ENCODE data around the gene ERN1.

ERN1 gene

DNA sequence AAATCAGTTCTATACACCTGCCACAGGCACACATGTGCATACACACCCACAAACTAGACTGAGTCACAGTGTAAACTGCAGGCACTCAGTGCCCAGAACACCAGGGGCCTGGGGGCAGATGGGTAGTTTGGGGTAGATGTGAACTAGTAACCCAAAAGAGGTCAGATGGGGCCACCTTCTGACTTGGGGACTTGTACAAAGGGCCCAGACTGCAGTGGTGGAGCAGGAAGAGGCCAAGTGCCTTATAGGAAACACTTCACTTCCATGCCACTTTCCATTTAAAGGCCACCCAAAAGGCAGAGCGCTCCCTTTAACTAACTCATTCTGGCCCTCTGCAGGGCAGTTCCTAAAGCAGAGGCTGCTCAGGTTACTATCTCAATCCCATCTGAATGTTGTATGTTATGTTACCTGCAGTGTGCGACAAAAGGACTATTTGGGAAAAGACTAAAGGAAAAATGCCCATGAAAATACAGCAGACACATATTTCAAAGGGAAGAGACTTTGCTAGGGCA is 27.8 kb upstream of the ERN1 start:
- H3K4me1 ChIP-seq (ENCODE audit: insufficient read depth, low read length): no peaks in the 10 kb centered on the region
- no peaks in the 10 kb centered on the region for H3K9me3 ChIP-seq (ENCODE audit: insufficient read depth, low read length, severe bottlenecking)
- TF ChIP-seq EZH2 (IDR thresholded peaks at IDR 0.05; ENCODE audit: borderline replicate concordance, low read depth, low read length, severe bottlenecking): no peak
- no peak for DNase-seq
- no peak overlapping the region; the same call in 1 of the 2 replicates for H3K27ac ChIP-seq (ENCODE audit: low read length)
- H3K27me3 ChIP-seq (ENCODE audit: insufficient read depth, low read length, poor library complexity): no peaks in the 10 kb centered on the region
- no peak overlapping the region for H3K9ac ChIP-seq (ENCODE audit: low read depth, low read length)
- ATAC-seq (ENCODE audit: insufficient read depth, low read depth): no peak
- H3K79me2 ChIP-seq (ENCODE audit: insufficient read depth, low read length): no peaks in the 10 kb centered on the region
- no peak overlapping the region for H3K4me2 ChIP-seq (ENCODE audit: insufficient read depth, low read length)
- H4K20me1 ChIP-seq (ENCODE audit: insufficient read depth, low read length): no peaks in the 10 kb centered on the region
- no peak overlapping the region for H3K4me3 ChIP-seq (ENCODE audit: low read depth in 1 of 2, low read length in 2 of 2)
- no peak overlapping the region for H2AFZ ChIP-seq (ENCODE audit: low read depth, low read length)
- peaks cover 11% of the 10 kb centered on the region; the same call in 1 of the 2 replicates for H3K36me3 ChIP-seq (ENCODE audit: insufficient read depth, low read length)

DNA sequence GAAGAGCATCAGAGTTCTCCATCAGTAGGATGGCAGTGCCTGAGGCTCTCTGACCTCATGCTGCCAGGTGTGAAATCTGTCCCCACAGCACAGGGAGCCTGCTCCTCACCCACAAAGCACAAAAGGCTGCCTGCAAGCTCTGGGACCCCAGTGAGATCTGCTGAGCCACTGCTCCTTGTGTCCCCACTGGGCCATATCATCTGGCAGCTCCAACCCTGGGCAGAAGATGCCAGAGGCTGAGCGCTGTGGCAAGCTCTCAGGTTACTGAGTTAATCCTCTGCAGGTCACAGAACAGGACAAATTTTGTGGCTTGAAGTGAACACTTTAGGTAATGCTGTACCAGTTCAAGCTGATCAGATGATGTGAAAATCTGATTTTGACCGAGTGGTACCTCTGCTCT is 26.7 kb upstream of the ERN1 start:
- Histone ChIP-seq H4K20me1 (ENCODE audit: insufficient read depth, low read length) (no peaks in the 10 kb centered on the region), H3K4me3 (ENCODE audit: low read depth in 1 of 2, low read length in 2 of 2) (no peak overlapping the region), H3K4me1 (ENCODE audit: insufficient read depth, low read length) (no peaks in the 10 kb centered on the region), H3K4me2 (ENCODE audit: insufficient read depth, low read length) (no peak overlapping the region), H3K79me2 (ENCODE audit: insufficient read depth, low read length) (no peaks in the 10 kb centered on the region), H3K27me3 (ENCODE audit: insufficient read depth, low read length, poor library complexity) (no peaks in the 10 kb centered on the region), H3K27ac (ENCODE audit: low read length) (no peak overlapping the region), H2AFZ (ENCODE audit: low read depth, low read length) (no peak overlapping the region), H3K9ac (ENCODE audit: low read depth, low read length) (no peak overlapping the region), H3K36me3 (ENCODE audit: insufficient read depth, low read length) (peaks cover 20% of the 10 kb centered on the region), H3K9me3 (ENCODE audit: insufficient read depth, low read length, severe bottlenecking) (no peaks in the 10 kb centered on the region)
- TF ChIP-seq, protein P1, sequence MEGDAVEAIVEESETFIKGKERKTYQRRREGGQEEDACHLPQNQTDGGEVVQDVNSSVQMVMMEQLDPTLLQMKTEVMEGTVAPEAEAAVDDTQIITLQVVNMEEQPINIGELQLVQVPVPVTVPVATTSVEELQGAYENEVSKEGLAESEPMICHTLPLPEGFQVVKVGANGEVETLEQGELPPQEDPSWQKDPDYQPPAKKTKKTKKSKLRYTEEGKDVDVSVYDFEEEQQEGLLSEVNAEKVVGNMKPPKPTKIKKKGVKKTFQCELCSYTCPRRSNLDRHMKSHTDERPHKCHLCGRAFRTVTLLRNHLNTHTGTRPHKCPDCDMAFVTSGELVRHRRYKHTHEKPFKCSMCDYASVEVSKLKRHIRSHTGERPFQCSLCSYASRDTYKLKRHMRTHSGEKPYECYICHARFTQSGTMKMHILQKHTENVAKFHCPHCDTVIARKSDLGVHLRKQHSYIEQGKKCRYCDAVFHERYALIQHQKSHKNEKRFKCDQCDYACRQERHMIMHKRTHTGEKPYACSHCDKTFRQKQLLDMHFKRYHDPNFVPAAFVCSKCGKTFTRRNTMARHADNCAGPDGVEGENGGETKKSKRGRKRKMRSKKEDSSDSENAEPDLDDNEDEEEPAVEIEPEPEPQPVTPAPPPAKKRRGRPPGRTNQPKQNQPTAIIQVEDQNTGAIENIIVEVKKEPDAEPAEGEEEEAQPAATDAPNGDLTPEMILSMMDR (IDR thresholded peaks at IDR 0.05; ENCODE audit: borderline replicate concordance, extremely low read depth, low read length, poor library complexity, severe bottlenecking): no peak
- TF ChIP-seq EZH2 (IDR thresholded peaks at IDR 0.05; ENCODE audit: borderline replicate concordance, low read depth, low read length, severe bottlenecking): no peak
- no peak for DNase-seq
- no peak for ATAC-seq (ENCODE audit: insufficient read depth, low read depth)

DNA sequence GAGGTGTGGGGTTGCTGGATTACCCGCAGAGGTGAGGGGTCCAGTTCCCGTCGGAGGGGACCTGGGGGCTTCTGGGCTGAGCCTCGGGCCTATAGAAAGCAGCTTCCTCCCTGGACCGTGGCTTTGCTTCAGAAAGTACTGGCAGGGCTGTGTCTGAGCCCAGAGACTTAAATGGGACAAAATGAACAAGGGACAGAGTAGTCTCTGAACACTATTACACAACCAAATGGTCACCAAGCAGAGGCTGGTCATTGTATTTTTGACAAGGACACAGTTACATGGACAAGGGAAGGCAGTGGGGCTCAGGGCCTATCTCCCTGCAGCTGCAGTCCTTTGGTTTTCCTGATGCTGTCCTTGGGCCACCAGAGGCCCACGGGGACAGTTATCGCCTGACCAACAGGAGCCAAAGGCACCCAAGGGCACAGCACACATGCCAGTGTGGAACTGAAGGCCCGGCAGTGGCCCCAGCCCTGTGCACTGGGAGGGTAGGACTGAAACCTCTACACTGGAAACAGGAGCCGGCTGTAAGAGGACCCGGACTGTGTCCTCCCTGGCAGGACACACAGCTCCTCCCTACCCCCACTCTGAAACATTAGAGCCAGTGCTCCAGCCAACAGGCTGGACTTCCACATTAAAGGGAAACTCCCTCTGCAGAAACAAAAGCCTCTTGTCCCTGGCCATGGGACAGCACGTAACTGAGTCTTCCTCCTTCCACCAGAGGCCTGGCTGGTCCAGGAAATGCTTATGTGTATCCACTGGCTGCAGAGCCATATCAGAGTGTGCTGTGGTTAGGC is 26.0 kb upstream of the ERN1 start:
- H3K36me3 ChIP-seq (ENCODE audit: insufficient read depth, low read length): peaks cover 20% of the 10 kb centered on the region
- H3K4me1 ChIP-seq (ENCODE audit: insufficient read depth, low read length): no peaks in the 10 kb centered on the region
- H3K9me3 ChIP-seq (ENCODE audit: insufficient read depth, low read length, severe bottlenecking): no peaks in the 10 kb centered on the region
- ATAC-seq (ENCODE audit: insufficient read depth, low read depth): no peak
- TF ChIP-seq EZH2 (IDR thresholded peaks at IDR 0.05; ENCODE audit: borderline replicate concordance, low read depth, low read length, severe bottlenecking): no peak
- TF ChIP-seq, protein P1 (IDR thresholded peaks at IDR 0.05; ENCODE audit: borderline replicate concordance, extremely low read depth, low read length, poor library complexity, severe bottlenecking): no peak
- no peak for DNase-seq
- no peak overlapping the region for H3K9ac ChIP-seq (ENCODE audit: low read depth, low read length)
- H3K27me3 ChIP-seq (ENCODE audit: insufficient read depth, low read length, poor library complexity): no peaks in the 10 kb centered on the region
- H3K79me2 ChIP-seq (ENCODE audit: insufficient read depth, low read length): no peaks in the 10 kb centered on the region
- H3K4me3 ChIP-seq (ENCODE audit: low read depth in 1 of 2, low read length in 2 of 2): no peak overlapping the region
- H3K27ac ChIP-seq (ENCODE audit: low read length): no peak overlapping the region
- no peak overlapping the region for H2AFZ ChIP-seq (ENCODE audit: low read depth, low read length)
- no peak overlapping the region for H3K4me2 ChIP-seq (ENCODE audit: insufficient read depth, low read length)
- H4K20me1 ChIP-seq (ENCODE audit: insufficient read depth, low read length): no peaks in the 10 kb centered on the region

DNA sequence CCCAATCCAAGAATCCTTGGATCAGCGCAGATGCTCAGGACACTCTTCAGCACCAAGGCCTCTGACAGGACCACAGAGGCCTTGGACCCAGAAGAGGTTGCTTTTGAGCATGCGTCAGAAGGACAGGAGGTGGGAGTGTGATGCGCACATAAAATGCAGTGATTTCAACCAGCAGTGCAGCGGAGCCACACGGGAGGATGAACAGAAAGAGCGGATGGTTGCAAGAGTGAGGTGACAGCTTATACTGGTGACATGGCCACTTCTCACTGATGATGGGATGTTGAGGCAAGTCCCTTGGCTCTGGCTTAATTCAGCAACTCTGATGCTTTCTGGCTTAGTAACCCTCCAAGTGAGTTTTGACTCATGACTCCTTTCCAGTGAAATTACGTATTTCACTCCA is 25.2 kb upstream of the ERN1 start:
- no peak overlapping the region for H3K27ac ChIP-seq (ENCODE audit: low read length)
- TF ChIP-seq EZH2 (IDR thresholded peaks at IDR 0.05; ENCODE audit: borderline replicate concordance, low read depth, low read length, severe bottlenecking): no peak
- TF ChIP-seq, protein P1 (IDR thresholded peaks at IDR 0.05; ENCODE audit: borderline replicate concordance, extremely low read depth, low read length, poor library complexity, severe bottlenecking): no peak
- no peak overlapping the region for H2AFZ ChIP-seq (ENCODE audit: low read depth, low read length)
- DNase-seq: no peak
- no peak overlapping the region for H3K4me2 ChIP-seq (ENCODE audit: insufficient read depth, low read length)
- H3K9ac ChIP-seq (ENCODE audit: low read depth, low read length): no peak overlapping the region
- H3K4me3 ChIP-seq (ENCODE audit: low read depth in 1 of 2, low read length in 2 of 2): no peak overlapping the region
- no peaks in the 10 kb centered on the region for H3K4me1 ChIP-seq (ENCODE audit: insufficient read depth, low read length)
- H3K27me3 ChIP-seq (ENCODE audit: insufficient read depth, low read length, poor library complexity): no peaks in the 10 kb centered on the region
- H3K36me3 ChIP-seq (ENCODE audit: insufficient read depth, low read length): peaks cover 22% of the 10 kb centered on the region
- no peaks in the 10 kb centered on the region for H4K20me1 ChIP-seq (ENCODE audit: insufficient read depth, low read length)
- no peak for ATAC-seq (ENCODE audit: insufficient read depth, low read depth)
- H3K79me2 ChIP-seq (ENCODE audit: insufficient read depth, low read length): no peaks in the 10 kb centered on the region
- H3K9me3 ChIP-seq (ENCODE audit: insufficient read depth, low read length, severe bottlenecking): no peaks in the 10 kb centered on the region

All from DND-41 (cell line).